HCT116 (cell line): ENCODE results near the gene ASXL2. TPM values are rescaled to one million over a fixed set of nuclear protein-coding genes. Genes with fewer than 3 reads are reported as not detected.
A peak's percentile ranks its signal among the peaks of the same experiment; 100 is the strongest.

Experiments used
- ATAC-seq: fragments of 200-7000 bp; cut with Tn5 transposase; 2 replicates; pipeline ENCODE4 v1.9.1; 2020; ENCODE audit warnings: mild to moderate bottlenecking, moderate library complexity
- BruUV-seq: library from RNA; stranded (reverse); fragments of 400-500 nt; replicated peaks from 2 replicates; lab custom pipeline; 2021; lab: Mats Ljungman, UMichigan
- CTCF ChIA-PET: fragments of 300-600 bp; sonication (Branson Sonifier 250); formaldehyde crosslinking; loops from one replicate; lab custom pipeline; 2021; ENCODE audit warnings: antibody characterized with exemption; lab: Charles Lee
- POLR2A ChIA-PET: fragments of 300-600, 350-600 bp; sonication (Branson Sonifier 250); formaldehyde crosslinking; loops from one replicate; lab custom pipeline; 2021; ENCODE audit warnings: antibody characterized with exemption; lab: Charles Lee
- RAD21 ChIA-PET, 2 experiments: fragments of 300-600 bp; sonication (Branson Sonifier 250); formaldehyde crosslinking; loops; one replicate each; lab custom pipeline; 2023; ENCODE audit warnings: low total read pairs in 2 of 2; ENCODE audit not compliant: uncharacterized antibody in 2 of 2, unreplicated experiment in 2 of 2, low non-redundant PET in 1 of 2; lab: Charles Lee
- DNase-seq: peaks from one replicate; pipeline ENCODE4 v3.0.0-alpha.2; 2010; ENCODE audit warnings: low read depth, low spot score
- H2AFZ ChIP-seq: fragments of 200-600 bp; shearing (Covaris generic), sonication (generic); 2 replicates; pipeline ENCODE4 v1.6.1; 2017; ENCODE audit warnings: low read depth, mixed run types, mixed read lengths, antibody characterized with exemption, low read length; ENCODE audit not compliant: poor library complexity, severe bottlenecking
- H3K27ac ChIP-seq: 2 replicates; pipeline ENCODE4 v1.5.1; 2012; ENCODE audit warnings: low read depth, low read length
- H3K27me3 ChIP-seq: fragments of 200-600 bp; sonication (generic); 2 replicates; pipeline ENCODE4 v1.6.1; 2016; ENCODE audit warnings: mixed run types, low read length, mixed read lengths; ENCODE audit not compliant: insufficient read depth
- H3K36me3 ChIP-seq, 2 experiments: fragments of 200-500 bp in 1 of 2; fragments of 200-600 bp in 1 of 2; sonication (Bioruptor generic) in 1 of 2; sonication (generic) in 1 of 2; 2 replicates each; pipeline versions ENCODE4 v1.5.1 to v1.6.1; 2014 to 2016; ENCODE audit warnings: low read length in 2 of 2, inconsistent platforms in 1 of 2, mixed read lengths in 1 of 2, mixed run types in 1 of 2; ENCODE audit not compliant: insufficient read depth in 2 of 2, control insufficient read depth in 1 of 2
- H3K4me1 ChIP-seq, 2 experiments: fragments of 200-600 bp in 1 of 2; sonication (generic) in 1 of 2; 2 replicates each; pipeline versions ENCODE4 v1.5.1 to v1.6.1; 2012 to 2017; ENCODE audit warnings: low read length in 2 of 2, inconsistent platforms in 1 of 2, mild to moderate bottlenecking in 1 of 2, mixed read lengths in 1 of 2, mixed run types in 1 of 2, moderate library complexity in 1 of 2; ENCODE audit not compliant: insufficient read depth in 2 of 2, control insufficient read depth in 1 of 2
- H3K4me2 ChIP-seq: fragments of 200-600 bp; sonication (generic); 2 replicates; pipeline ENCODE4 v1.6.1; 2017; ENCODE audit warnings: mixed run types, low read length, mixed read lengths
- H3K4me3 ChIP-seq, 2 experiments: fragments of 200-600 bp in 1 of 2; sonication (generic) in 1 of 2; replicated peaks in 1 of 2; 2 replicates each; pipeline ENCODE4 v1.5.1; 2011 to 2016; ENCODE audit warnings: low read length in 2 of 2, control low read depth in 1 of 2, low read depth in 1 of 2, mild to moderate bottlenecking in 1 of 2, mixed read lengths in 1 of 2, mixed run types in 1 of 2
- H3K79me2 ChIP-seq: fragments of 200-600 bp; sonication (generic); 2 replicates; pipeline ENCODE4 v1.6.1; 2017; ENCODE audit warnings: mild to moderate bottlenecking, mixed run types, low read length, moderate library complexity, mixed read lengths; ENCODE audit not compliant: insufficient read depth
- H3K9ac ChIP-seq: fragments of 200-600 bp; sonication (generic); 2 replicates; pipeline ENCODE4 v1.6.1; 2016; ENCODE audit warnings: low read length, mixed read lengths
- H3K9me2 ChIP-seq: fragments of 200-600 bp; sonication (generic), shearing (Covaris generic); 2 replicates; pipeline ENCODE4 v1.6.1; 2017; ENCODE audit warnings: mixed run types, mild to moderate bottlenecking, moderate library complexity; ENCODE audit not compliant: insufficient read depth
- H3K9me3 ChIP-seq, 2 experiments: fragments of 200-500 bp in 1 of 2; fragments of 200-600 bp in 1 of 2; sonication (Bioruptor generic) in 1 of 2; sonication (generic) in 1 of 2; 2 replicates each; pipeline ENCODE4 v1.6.1; 2014 to 2017; ENCODE audit warnings: low read length in 2 of 2, mixed read lengths in 2 of 2, inconsistent platforms in 1 of 2, low read depth in 1 of 2, mild to moderate bottlenecking in 1 of 2, mixed run types in 1 of 2, moderate library complexity in 1 of 2; ENCODE audit not compliant: control insufficient read depth in 1 of 2, insufficient read depth in 1 of 2
- H4K20me1 ChIP-seq: fragments of 200-600 bp; sonication (generic), shearing (Covaris generic); 2 replicates; pipeline ENCODE4 v1.6.1; 2017; ENCODE audit warnings: mixed run types, mild to moderate bottlenecking, moderate library complexity; ENCODE audit not compliant: insufficient read depth
- CTCF ChIP-seq, 3 experiments: fragments of 200-600 bp in 1 of 3; sonication (generic) in 1 of 3; IDR thresholded peaks in 2 of 3; conservative IDR thresholded peaks in 1 of 3; 2 replicates each; pipeline ENCODE4 v1.5.1; 2012 to 2017; ENCODE audit warnings: low read depth in 2 of 3, low read length in 2 of 3, antibody characterized with exemption in 1 of 3, borderline replicate concordance in 1 of 3, control low read depth in 1 of 3, mild to moderate bottlenecking in 1 of 3, mixed read lengths in 1 of 3, mixed run types in 1 of 3, moderate library complexity in 1 of 3; ENCODE audit not compliant: insufficient read depth in 1 of 3
- MAX ChIP-seq: IDR thresholded peaks from 2 replicates; pipeline ENCODE4 v1.6.1; 2012
- RAD21 ChIP-seq: IDR thresholded peaks from 2 replicates; pipeline ENCODE4 v1.6.1; 2012; ENCODE audit warnings: low read depth, mild to moderate bottlenecking
- SRF ChIP-seq: IDR thresholded peaks from 2 replicates; pipeline ENCODE4 v1.6.1; 2012; ENCODE audit warnings: low read depth
- ZBTB33 ChIP-seq: IDR thresholded peaks from 2 replicates; pipeline ENCODE4 v1.6.1; 2011; ENCODE audit warnings: mild to moderate bottlenecking, low read length, moderate library complexity; ENCODE audit not compliant: insufficient replicate concordance; ENCODE audit errors: extremely low read depth
- intact Hi-C: fragments of 100-400 bp; cut with micrococcal nuclease; formaldehyde crosslinking; loops from 2 replicates; pipeline ENCODE4 v1.10.0; 2022
- total RNA-seq: library from RNA; stranded (reverse); gene quantifications from one replicate; pipeline ENCODE4 v1.2.1, GENCODE V29; 2021; ENCODE audit not compliant: unreplicated experiment

The ASXL2 gene
- total RNA-seq, 1 experiment from 2014 or later, result 29.2 TPM

- peaks cover 76% of the 10 kb centered on the region for H3K79me2 ChIP-seq
- H3K27ac ChIP-seq, result no peak overlapping the region
- TF ChIP-seq ZBTB33 (no peak), RAD21 (no peak), SRF (no peak)
- no peak overlapping the region for H3K4me2 ChIP-seq
- POLR2A ChIA-PET, result interaction anchor here (1.8 kb wide), 1 partner anchor 11 kb away, joined by 6 read pairs; the partner anchor contains the start of gene ASXL2
- no peaks in the 10 kb centered on the region for H3K36me3 ChIP-seq
- ATAC-seq (no peak), DNase-seq (no peak)
- H4K20me1 ChIP-seq, result no peaks in the 10 kb centered on the region
- RAD21 ChIA-PET, result no interaction called here
- H3K27me3 ChIP-seq, result no peaks in the 10 kb centered on the region
- no peaks in the 10 kb centered on the region for H3K4me1 ChIP-seq
- H3K4me3 ChIP-seq, result no peak overlapping the region
- no peak overlapping the region for H2AFZ ChIP-seq
- intact Hi-C loops, result no loop called here
- CTCF ChIA-PET, result interaction anchor here (1.0 to 1.3 kb wide), 2 partner anchors 13 to 16 kb away, joined by 3 to 5 read pairs; no protein-coding TSS in a partner anchor
- no peaks in the 10 kb centered on the region for H3K9me3 ChIP-seq
- H3K9ac ChIP-seq, result no peak overlapping the region
- H3K9me2 ChIP-seq, result no peaks in the 10 kb centered on the region
- BruUV-seq, result no TSS peak
Observed at GRCh38 chr2:25867396-25868003, 10.8 kb downstream of the ASXL2 start.

- no peak overlapping the region for H3K9ac ChIP-seq
- H3K4me2 ChIP-seq, result no peak overlapping the region
- H3K36me3 ChIP-seq, result no peaks in the 10 kb centered on the region
- TF ChIP-seq MAX (no peak), CTCF (IDR thresholded peaks at IDR 0.05 in 2 of 3, conservative IDR thresholded peaks at IDR 0.05 in 1 of 3; ENCODE audit: borderline replicate concordance in 1 of 3, insufficient read depth in 1 of 3, low read depth in 2 of 3, low read length in 2 of 3) (0 out of 6 replicates have a peak, but pooled peaks of 1 of the 3 experiments have one; percentile 11)
- peaks cover 4% of the 10 kb centered on the region for H4K20me1 ChIP-seq
- peaks cover 50% of the 10 kb centered on the region for H3K79me2 ChIP-seq
- no peaks in the 10 kb centered on the region for H3K9me3 ChIP-seq
- H3K4me3 ChIP-seq, result no peak overlapping the region
- H3K4me1 ChIP-seq, result peaks cover 0 to 8% of the 10 kb centered on the region in 2 experiments; a peak in 3 of 4 replicates
- DNase-seq (no peak), ATAC-seq (no peak)
- no peaks in the 10 kb centered on the region for H3K27me3 ChIP-seq
- ChIA-PET POLR2A (interaction anchor here (0.6 kb wide), 1 partner anchor 784 kb away, joined by 3 read pairs; no protein-coding TSS in a partner anchor), RAD21 (no interaction called here), CTCF (no interaction called here)
- H3K9me2 ChIP-seq, result no peaks in the 10 kb centered on the region
- no peak overlapping the region for H3K27ac ChIP-seq
- BruUV-seq, result no TSS peak
- intact Hi-C loops, result no loop called here
- H2AFZ ChIP-seq, result no peak overlapping the region
Observed at GRCh38 chr2:25856377-25856776, 21.9 kb downstream of the ASXL2 start.
